Limb (tissue), 2 donors: ENCODE results near the gene EAF2.
A peak's percentile ranks its signal among the peaks of the same experiment; 100 is the strongest.
"Not testable (repeated sequence)": the region's sequence is repeated elsewhere in the genome, so short reads cannot be mapped to it uniquely, and the experiment has no call there.

ENCODE experiments used
- DNase-seq, 2 donors: peaks; one replicate each; pipeline ENCODE4 v3.0.0-alpha.2; 2016; ENCODE audit errors: extremely low spot score in 2 of 2

The EAF2 gene

DNA sequence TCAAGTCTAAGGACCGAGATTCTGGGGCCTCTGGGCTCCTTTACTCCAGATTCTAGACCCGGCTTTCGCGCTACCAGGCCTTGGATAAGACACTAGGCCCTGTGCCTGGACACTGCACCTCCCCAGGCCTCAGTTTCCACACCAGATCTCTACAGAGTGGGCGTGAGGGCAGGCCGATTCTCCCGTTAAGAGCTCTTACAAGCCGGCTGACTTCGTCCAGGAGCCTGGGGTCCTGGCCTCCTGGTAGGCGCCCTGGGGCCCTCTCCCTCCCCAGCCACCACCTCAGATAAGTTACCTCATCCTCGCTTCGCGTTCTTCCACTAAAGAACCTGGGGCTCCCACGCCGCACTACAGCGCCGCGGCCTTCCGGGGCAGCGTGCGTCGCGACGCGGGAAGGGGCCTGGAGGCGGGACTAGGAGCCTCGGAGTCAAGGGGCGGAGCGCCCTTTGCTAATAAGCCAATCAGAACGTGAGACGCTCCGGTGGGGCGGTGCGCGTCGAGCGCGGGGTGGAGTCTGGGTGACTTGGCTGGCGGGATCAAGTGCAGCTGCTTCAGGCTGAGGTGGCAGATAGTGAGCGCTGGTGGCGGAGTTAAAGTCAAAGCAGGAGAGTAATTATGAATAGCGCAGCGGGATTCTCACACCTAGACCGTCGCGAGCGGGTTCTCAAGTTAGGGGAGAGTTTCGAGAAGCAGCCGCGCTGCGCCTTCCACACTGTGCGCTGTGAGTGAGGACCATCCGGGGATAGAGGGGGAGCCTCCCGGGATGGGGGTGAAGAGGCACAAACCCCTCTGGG, at the start of gene EAF2, which contains the start of gene IQCB1:
TSS of gene EAF2 (plus strand) at position 539 of the 794 bp plus-strand sequence. CDS start at position 616, 77 bp downstream.
TSS of gene IQCB1 (minus strand) at position 390 of the 794 bp plus-strand sequence. CDS start 6,100 bp downstream, outside the sequence.
- DNase-seq: peak; percentile 94 to 96

GRCh38 chr3:121786485-121786884, 48.5 kb upstream of the EAF2 start:
- no peak for DNase-seq

DNA sequence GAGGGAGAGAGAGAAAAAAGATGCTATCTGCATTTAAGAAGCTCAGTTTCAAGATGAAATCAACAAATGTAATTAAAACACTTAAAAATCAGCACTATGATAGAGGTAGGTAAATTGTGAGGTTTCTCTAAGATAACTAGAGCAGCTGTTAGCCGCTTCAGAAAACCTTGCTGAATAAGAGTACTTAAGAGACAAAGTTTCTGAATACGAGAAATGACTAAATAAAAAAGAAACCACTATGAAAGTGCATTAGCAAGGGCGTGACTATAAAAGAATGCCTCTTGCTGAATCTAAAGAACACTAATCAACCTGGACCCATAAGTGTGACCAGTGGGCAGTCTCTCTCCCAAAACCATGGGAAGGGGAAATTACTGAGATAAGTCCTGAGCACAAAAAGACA, 41.9 kb upstream of the EAF2 start:
- DNase-seq: no peak

DNA sequence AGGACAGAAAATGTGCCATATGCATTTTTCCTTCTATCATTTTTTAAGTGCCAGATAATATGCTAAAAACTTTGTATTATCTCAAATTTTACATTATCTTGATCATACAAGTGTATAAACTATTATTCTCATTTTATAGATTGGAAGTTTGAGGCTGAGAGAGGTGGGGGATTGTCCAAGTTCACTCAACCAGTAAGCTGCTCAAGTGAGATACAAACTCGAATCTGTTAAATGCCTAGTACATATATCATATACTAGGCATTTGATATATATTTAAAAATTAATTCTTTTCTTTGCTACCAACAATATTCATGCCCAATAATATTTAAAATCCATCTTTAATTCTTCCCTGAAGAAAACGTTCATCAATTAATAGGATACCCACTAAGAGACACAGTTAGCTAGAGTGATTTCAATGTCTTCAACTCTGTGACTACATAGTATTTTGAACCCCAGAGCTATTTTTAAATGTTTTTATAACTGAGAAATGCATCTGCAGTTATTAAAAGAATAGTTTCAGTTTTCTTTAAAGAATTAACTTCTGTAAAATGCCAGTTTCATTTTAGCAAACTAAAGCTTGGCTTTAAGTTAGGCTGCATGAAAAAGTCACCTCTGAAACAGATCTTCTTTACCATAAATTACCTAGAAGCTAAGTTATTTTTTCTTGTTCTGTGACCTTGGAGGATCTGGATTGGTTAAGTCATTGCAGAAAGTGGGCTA, 40.6 kb upstream of the EAF2 start:
- no peak for DNase-seq

- DNase-seq: no peak
These were observed 38.0 kb upstream of the EAF2 start for GRCh38 chr3:121796970-121797369.

DNA sequence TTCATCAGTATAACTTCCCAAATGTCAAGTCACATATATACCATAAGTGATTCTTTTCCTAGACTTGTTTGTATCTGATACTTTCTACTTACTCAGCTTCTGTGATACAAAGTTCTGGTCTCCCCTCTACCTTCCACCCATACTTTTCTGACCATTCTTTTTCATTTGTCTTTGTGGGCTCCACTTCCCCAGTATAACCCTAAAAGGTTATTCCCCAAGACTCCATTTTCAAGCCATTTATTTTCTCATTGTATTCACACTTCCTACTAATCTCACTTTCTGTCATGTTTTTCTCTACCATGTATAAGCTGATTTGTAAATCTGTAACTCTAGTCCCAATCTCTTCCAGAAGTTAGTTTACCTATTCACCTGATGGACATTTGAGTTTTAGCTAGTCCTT, 34.1 kb upstream of the EAF2 start:
- no peak for DNase-seq

DNA sequence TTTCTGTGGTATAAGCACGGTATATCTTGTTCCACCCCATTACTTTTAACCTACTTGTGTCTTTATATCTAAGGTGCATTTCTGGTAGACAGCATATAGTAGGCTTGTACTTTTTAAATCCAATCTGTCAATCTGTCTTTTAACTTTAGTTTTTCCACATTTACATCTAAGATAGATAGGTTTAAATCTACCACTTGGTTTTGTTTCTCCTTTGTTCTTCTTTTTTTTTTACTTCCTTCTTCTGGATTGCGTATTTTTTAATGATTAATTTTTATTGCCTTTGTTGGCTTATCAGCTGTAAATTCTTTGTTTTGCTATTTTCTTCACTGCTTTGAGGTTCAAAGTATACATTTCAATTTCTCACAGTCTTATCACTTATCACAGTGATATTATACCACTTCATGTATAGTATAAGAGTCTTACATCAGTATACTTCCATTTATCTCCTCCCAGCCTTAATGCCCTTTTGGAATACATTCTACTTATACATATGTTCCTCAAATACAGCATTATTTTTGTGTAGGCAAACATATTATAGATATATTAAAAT, 31.2 kb upstream of the EAF2 start:
- DNase-seq: no peak

DNA sequence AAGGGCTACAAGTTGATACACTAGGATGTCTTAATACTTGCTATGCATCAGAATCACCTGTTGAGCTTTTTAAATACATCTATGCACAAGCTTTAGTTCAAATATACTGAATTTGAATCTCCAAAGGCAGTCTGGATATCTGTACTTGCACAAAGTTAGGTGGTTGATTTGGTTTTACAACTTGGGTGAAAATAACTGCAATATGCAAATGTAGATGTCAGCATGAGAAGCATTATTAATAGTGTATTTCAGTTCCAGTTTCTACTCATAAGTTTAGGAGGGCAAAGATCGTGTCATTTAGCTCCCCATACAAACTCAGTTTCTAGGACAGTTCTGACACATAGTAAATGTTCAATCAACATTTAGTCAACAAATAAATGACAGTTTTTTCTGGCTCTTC, 25.8 kb upstream of the EAF2 start:
- DNase-seq: no peak

DNA sequence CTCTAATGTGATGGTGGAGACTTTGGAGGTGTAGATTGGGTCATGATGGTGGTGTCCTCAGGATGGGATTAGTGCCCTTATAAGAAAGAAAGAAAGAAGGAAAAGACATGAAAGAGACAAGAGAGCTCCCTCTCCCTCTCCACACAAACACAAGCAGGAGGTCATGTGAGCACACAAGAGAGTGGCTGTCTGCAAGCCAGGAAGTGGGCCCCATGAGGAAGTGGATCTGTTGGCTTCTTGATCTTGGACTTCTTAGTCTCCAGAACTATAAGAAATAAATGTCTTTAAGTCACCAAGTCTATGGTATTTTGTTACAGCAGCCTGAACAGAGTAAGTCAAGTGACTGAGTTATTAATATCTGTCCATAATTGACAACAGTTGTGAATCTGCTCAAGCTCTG, 17.3 kb upstream of the EAF2 start:
- no peak for DNase-seq

DNA sequence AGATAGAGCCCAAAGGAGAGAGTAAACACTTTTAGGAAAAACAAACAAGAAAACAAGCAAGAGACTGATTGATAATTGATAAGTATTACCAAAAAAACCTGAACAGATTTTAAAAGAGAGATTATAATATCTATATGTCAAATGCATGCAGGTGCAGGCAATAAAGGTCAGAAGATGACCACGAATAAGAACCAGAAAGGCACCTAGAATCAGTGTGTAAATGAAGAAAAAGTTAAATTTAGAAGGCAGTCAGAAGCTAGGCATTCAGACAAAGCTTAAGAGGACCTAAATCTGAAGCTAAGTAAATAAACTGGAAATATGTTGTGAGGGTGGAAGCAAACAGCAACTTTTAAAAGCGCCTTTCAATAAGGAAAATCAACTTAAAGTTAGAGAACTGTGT, 16.4 kb upstream of the EAF2 start:
- no peak for DNase-seq

- DNase-seq: no peak
These were observed 15.8 kb upstream of the EAF2 start for GRCh38 chr3:121819236-121819635.

DNA sequence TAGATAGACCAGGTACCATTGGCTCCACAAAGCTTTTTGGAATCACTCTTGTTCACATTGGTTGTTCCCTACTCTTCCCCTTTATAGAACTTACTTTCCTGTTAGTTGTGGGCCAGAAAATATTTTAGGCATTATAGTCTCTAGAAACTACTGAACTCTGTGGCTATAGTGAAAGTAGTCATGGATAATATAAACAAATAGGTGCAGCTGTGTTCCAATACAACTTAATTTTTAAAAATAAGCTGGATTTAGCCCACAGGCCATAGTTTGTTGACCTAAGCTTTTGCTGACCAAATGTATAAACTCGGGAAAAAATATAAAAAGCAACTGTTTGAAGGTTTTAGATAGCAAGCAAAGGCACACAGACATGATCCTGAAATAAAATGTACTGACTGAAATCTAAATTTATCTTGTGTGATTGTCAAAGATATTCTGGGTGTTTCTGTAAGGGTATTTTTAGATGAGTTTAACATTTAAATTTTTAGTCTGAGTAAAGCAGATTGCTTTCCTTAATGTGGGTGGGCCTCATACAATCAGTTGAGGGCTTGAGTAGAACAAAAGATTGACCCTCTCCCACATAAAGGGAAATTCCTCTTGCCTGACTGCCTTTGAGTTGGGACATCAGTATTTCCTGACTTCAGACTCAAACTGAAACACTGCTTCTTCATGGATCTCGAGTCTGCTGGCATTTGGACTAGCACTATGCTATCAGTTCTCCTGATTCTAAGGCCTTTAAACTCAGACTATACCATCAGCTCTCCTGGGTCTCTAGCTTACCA, 13.4 kb upstream of the EAF2 start:
- no peak for DNase-seq

DNA sequence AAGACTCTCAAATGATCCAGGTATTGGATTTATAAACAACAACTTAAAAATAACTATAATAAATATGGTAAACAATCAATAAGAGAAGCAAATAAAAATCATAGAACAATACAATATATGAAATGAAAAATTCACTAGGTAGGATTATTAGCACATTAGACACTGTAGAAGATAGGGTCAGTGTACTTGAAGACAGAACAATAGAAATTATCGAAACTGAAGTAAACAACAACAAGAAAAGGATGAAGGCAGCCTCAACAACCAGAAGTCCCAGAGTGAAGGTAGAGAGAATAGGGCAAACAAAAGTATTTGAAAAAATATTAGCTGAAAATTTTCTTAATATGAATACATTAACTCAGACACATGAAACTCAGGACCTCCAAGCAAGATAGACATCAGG, 12.0 kb upstream of the EAF2 start:
- DNase-seq: no peak

DNA sequence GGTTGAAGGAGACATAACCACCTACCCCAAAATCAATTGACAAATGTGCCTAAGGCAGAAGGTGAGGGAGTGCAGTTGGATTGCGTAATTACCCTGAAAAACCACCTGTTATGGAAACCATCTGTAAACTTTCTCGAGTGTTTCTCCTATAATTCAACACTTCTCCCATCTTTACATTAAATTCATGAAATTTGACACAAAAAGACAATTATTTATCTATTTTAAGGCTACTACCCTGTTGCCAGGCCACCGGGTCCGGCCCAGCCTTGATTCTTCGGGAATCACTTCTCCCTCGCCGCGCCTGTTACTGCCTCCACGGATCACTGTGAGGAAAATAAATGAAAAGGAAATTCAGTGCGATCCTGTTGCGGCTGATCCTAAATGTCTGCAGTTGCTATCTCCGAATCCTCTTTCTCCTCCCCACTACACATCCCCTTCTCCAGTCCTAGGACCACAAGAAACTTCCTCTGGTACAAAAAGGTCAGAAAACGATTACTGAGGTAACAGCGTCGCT, 795 bp upstream of the EAF2 start:
- DNase-seq: peak in 1 of 2 donors; percentile 7

DNA sequence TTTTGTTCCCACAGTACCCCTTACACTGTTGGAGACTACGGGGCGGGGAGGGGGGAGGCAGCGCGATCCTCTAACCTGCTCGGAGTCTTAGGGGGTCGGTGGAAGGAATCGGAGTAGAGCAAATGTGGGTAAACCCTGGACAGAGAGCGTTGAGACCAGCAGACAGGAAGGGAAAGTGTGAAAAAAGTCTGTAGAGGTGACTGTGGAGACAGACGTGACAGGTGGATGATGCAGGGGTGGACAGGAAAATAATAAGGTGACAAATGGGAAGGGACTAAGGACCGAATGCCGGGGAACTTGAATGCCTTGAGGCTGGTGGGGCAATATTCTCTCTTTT, 424 bp downstream of the EAF2 start:
- no peak for DNase-seq

- no peak for DNase-seq
These were observed 1.1 kb downstream of the EAF2 start for GRCh38 chr3:121836064-121836463.

GRCh38 chr3:121836481-121836880, 1.5 kb downstream of the EAF2 start:
- no peak for DNase-seq

DNA sequence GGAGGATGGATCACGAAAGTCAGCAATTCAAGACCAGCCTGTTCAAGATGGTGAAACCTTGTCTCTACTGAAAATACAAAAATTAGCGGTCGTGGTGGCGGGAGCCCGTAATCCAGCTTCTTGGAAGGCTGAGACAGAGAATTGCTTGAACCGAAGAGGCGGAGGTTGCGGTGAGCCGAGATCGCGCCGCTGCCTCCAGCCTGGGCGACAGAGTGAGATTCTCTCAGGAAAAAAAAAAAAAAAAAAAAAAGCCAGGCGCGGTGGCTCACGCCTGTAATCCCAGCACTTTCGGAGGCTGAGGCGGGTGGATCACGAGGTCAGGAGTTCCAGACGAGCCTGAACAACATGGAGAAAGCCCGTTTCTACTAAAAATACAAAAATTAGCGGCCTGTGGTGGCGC, 5.0 kb downstream of the EAF2 start:
- DNase-seq: no peak

DNA sequence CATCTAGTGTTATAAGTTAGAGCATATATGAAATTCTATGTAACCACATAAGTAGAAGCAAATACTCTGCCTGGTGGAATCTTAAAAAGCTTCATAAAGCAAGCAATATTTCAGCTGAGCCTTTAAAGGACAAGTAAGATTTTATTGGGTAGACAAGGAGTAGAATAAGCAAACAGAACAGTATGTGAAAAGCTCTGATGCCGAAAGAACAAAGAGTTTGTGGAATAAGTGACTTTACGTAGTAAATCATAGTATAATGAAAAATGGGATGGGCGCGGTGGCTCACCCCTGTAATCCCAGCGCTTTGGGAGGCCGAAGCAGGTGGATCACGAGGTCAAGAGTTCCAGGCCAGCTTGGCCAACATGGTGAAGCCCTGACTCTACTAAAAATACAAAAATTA, 9.9 kb downstream of the EAF2 start:
- DNase-seq: no peak

- DNase-seq: no peak
These were observed 17.2 kb downstream of the EAF2 start for GRCh38 chr3:121852256-121852655.

DNA sequence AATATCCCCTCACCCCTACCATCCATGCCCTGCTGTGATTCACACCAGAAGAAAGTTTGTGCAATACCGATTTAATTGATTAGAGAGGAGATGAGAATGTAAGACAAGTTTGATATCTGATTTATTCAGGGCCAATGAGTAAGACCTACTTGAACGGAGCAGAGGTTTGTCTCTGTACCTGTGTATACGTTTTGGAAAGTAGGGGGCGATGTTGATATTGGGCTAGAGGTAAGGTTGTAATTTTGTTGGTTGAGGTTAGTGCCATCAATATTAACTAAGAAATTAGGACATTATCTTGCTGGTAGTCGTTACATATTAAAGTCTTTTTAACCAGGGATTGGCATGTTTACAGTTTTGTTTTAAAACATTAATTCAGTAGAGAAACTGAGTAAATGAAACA, 20.5 kb downstream of the EAF2 start:
- DNase-seq: no peak

DNA sequence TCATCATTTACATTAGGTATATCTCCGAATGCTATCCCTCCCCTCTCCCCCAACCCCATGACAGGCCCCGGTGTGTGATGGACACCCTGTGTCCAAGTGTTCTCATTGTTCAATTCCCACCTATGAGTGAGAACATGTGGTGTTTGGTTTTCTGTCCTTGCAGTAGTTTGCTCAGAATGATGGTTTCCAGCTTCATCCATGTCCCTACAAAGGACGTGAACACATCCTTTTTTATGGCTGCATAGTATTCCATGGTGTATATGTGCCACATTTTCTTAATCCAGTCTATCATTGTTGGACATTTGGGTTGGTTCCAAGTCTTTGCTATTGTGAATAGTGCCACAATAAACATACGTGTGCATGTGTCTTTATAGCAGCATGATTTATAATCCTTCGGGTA, 22.8 kb downstream of the EAF2 start:
- not testable (repeated sequence) for DNase-seq
